Caco-2 (cell line): ENCODE data around the gene KATNB1. TPM values are rescaled to one million over a fixed set of nuclear protein-coding genes. Genes with fewer than 3 reads are reported as not detected.
A peak's percentile ranks its signal among the peaks of the same experiment; 100 is the strongest.

Source experiments
- BruUV-seq: library from RNA; stranded (reverse); fragments of 400-500 nt; replicated peaks from 2 replicates; lab custom pipeline; 2021; lab: Mats Ljungman, UMichigan
- CTCF ChIA-PET: fragments of 300-600 bp; sonication (Branson Sonifier 250); formaldehyde crosslinking; loops from one replicate; lab custom pipeline; 2022; ENCODE audit warnings: antibody characterized with exemption; lab: Charles Lee
- POLR2A ChIA-PET: fragments of 300-600 bp; sonication (Branson Sonifier 250); formaldehyde crosslinking; loops from one replicate; lab custom pipeline; 2022; ENCODE audit warnings: antibody characterized with exemption; lab: Charles Lee
- DNase-seq, 2 experiments: peaks; one replicate each; pipeline versions ENCODE4 v3.0.0 to v3.0.0-alpha.2; 2020 to 2022
- H3K27me3 ChIP-seq: replicated peaks from 2 replicates; pipeline ENCODE4 v1.6.0; 2011; ENCODE audit warnings: low read length; ENCODE audit not compliant: control insufficient read depth, insufficient read depth
- H3K36me3 ChIP-seq: 2 replicates; pipeline ENCODE4 v1.5.1; 2011; ENCODE audit warnings: low read length; ENCODE audit not compliant: control insufficient read depth, insufficient read depth
- H3K4me1 ChIP-seq: fragments of 250-450 bp; sonication (Bioruptor Pico); 2 replicates; pipeline ENCODE4 v1.5.1; 2020; ENCODE audit warnings: mild to moderate bottlenecking
- H3K4me3 ChIP-seq: 2 replicates; pipeline ENCODE4 v1.5.1; 2011; ENCODE audit warnings: low read depth, mild to moderate bottlenecking, control low read depth, low read length
- H3K9me3 ChIP-seq: fragments of 250-450 bp; sonication (Bioruptor Pico); 2 replicates; pipeline ENCODE4 v1.5.1; 2020; ENCODE audit warnings: mild to moderate bottlenecking, moderate library complexity
- H3K27ac Mint-ChIP-seq: one replicate; pipeline ENCODE4 v1.8.0; 2022; ENCODE audit warnings: mixed read lengths; ENCODE audit not compliant: unreplicated experiment
- H3K27me3 Mint-ChIP-seq: one replicate; pipeline ENCODE4 v1.8.0; 2022; ENCODE audit warnings: mixed read lengths; ENCODE audit not compliant: insufficient read depth, unreplicated experiment
- H3K36me3 Mint-ChIP-seq: one replicate; pipeline ENCODE4 v1.8.0; 2022; ENCODE audit warnings: mild to moderate bottlenecking, mixed read lengths; ENCODE audit not compliant: insufficient read depth, unreplicated experiment
- H3K4me1 Mint-ChIP-seq: one replicate; pipeline ENCODE4 v1.8.0; 2022; ENCODE audit warnings: low read depth, mixed read lengths; ENCODE audit not compliant: unreplicated experiment
- H3K4me3 Mint-ChIP-seq: one replicate; pipeline ENCODE4 v1.8.0; 2022; ENCODE audit warnings: mild to moderate bottlenecking, moderate library complexity, mixed read lengths; ENCODE audit not compliant: unreplicated experiment
- H3K9me3 Mint-ChIP-seq: one replicate; pipeline ENCODE4 v1.8.0; 2022; ENCODE audit warnings: mixed read lengths; ENCODE audit not compliant: unreplicated experiment
- intact Hi-C: fragments of 100-400 bp; cut with micrococcal nuclease; formaldehyde crosslinking; loops from one replicate; pipeline ENCODE4 v1.10.0; 2022; ENCODE audit not compliant: unreplicated experiment
- total RNA-seq: library from RNA; stranded (reverse); gene quantifications from 2 replicates; pipeline ENCODE4 v1.2.3, GENCODE V29; 2022
- TF ChIP-seq, protein P1 (sequence below), 2 experiments: fragments of 200-600 bp in 1 of 2; IDR thresholded peaks; 1 replicate in 1 of 2; 2 replicates in 1 of 2; pipeline versions ENCODE4 v1.5.1 to v1.8.0; 2011 to 2022; ENCODE audit warnings: antibody characterized with exemption in 1 of 2, control low read depth in 1 of 2, inconsistent platforms in 1 of 2, low read depth in 1 of 2, low read length in 1 of 2, mild to moderate bottlenecking in 1 of 2, moderate library complexity in 1 of 2; ENCODE audit not compliant: insufficient read depth in 1 of 2, severe bottlenecking in 1 of 2, unreplicated experiment in 1 of 2

The KATNB1 gene
- total RNA-seq, 1 experiment from 2014 or later: 32.4 TPM

- Mint-ChIP-seq H3K27me3 (no peaks in the 10 kb centered on the region), H3K36me3 (no peaks in the 10 kb centered on the region)
- BruUV-seq: no TSS peak
Observed at GRCh38 chr16:57694231-57694724, 41.3 kb upstream of the KATNB1 start.

DNA sequence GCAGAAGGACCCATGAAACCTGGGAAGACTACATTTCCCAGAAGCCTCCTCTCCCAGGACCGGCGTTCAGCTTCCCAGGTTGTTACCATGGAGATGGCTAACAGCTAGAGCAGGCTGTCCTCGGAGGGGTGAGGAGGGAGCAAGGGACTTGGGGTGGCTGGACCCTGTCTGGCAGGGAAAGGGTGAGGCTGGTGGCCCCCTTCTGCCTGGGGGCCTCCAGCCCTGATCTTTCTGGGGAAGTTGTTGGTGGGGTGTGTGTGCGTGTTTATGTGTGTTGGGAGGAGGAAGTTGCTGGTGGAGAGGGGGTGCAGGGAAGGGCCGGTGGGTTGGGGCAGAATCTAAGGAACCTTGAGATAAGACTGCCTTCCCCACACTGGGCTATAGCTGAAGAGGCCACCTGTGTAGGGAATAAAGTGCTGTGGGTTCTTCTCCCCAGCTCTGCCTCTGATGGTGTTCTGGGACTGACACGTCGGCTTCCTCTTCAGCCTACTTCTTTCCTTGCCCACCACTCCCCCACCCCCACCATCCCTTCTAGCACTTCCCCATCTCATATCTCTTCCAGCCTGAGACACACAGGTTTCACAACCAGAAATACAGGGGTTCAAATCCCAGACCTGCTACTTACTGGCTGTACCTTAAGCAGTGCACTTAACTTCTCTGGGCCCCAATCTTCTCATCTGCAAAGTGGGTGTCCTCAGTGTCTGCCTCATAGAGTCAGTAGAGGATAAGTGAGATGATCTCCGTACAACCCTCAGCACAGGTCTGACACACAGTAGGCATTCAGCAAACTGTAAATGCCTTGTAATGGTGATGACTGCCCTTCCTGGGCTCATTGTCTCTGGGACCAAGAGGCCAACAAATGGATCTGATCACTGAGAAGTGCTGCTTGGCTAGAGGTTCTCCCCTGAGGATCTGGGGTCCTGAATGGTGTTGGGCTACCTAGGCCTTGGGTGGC lies 40.6 kb upstream of the KATNB1 start, which contains the start of gene DRC7:
DRC7 (plus strand) TSS at position 82 of the 955 bp plus-strand sequence. CDS start 3,144 bp downstream, outside the sequence.
- intact Hi-C loops: no loop called here
- Mint-ChIP-seq H3K27me3 (no peaks in the 10 kb centered on the region), H3K36me3 (no peaks in the 10 kb centered on the region), H3K9me3 (no peaks in the 10 kb centered on the region), H3K27ac (peak within 1 kb of the TSS; percentile 68), H3K4me3 (peak within 1 kb of the TSS; percentile 3), H3K4me1 (peaks cover 9% of the 10 kb centered on the region)
- ChIA-PET CTCF (interaction anchor here (0.6 to 1.0 kb wide), 3 partner anchors 9 to 172 kb away, joined by 3 to 5 read pairs (median 4); no protein-coding TSS in a partner anchor), POLR2A (interaction anchor here (0.6 to 1.0 kb wide), 2 partner anchors 40 to 42 kb away, joined by 3 to 4 read pairs; partner anchors contain the start of gene KATNB1)
- no peaks in the 10 kb centered on the region for H3K9me3 ChIP-seq
- BruUV-seq: no TSS peak
- peak; percentile 81 to 82 for DNase-seq
- H3K4me1 ChIP-seq: peaks cover 17% of the 10 kb centered on the region
- TF ChIP-seq, protein P1, sequence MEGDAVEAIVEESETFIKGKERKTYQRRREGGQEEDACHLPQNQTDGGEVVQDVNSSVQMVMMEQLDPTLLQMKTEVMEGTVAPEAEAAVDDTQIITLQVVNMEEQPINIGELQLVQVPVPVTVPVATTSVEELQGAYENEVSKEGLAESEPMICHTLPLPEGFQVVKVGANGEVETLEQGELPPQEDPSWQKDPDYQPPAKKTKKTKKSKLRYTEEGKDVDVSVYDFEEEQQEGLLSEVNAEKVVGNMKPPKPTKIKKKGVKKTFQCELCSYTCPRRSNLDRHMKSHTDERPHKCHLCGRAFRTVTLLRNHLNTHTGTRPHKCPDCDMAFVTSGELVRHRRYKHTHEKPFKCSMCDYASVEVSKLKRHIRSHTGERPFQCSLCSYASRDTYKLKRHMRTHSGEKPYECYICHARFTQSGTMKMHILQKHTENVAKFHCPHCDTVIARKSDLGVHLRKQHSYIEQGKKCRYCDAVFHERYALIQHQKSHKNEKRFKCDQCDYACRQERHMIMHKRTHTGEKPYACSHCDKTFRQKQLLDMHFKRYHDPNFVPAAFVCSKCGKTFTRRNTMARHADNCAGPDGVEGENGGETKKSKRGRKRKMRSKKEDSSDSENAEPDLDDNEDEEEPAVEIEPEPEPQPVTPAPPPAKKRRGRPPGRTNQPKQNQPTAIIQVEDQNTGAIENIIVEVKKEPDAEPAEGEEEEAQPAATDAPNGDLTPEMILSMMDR (IDR thresholded peaks at IDR 0.05; ENCODE audit: insufficient read depth in 1 of 2, low read depth in 1 of 2, low read length in 1 of 2, severe bottlenecking in 1 of 2, unreplicated experiment in 1 of 2): no peak
- H3K4me3 ChIP-seq: no peak within 1 kb of the TSS
- H3K36me3 ChIP-seq: no peaks in the 10 kb centered on the region
- no peaks in the 10 kb centered on the region for H3K27me3 ChIP-seq

More at GRCh38 chr16:57694231-57694724, 41.3 kb upstream of the KATNB1 start:
- Histone ChIP-seq H3K4me3 (no peak overlapping the region), H3K9me3 (no peaks in the 10 kb centered on the region), H3K36me3 (no peaks in the 10 kb centered on the region), H3K27me3 (no peaks in the 10 kb centered on the region), H3K4me1 (peaks cover 10% of the 10 kb centered on the region)
- intact Hi-C loops: no loop called here
- no peak for DNase-seq
- TF ChIP-seq, protein P1 (IDR thresholded peaks at IDR 0.05; ENCODE audit: insufficient read depth in 1 of 2, low read depth in 1 of 2, low read length in 1 of 2, severe bottlenecking in 1 of 2, unreplicated experiment in 1 of 2): no peak
- CTCF ChIA-PET: interaction anchor here (0.6 to 1.0 kb wide), 3 partner anchors 9 to 172 kb away, joined by 3 to 5 read pairs (median 4); no protein-coding TSS in a partner anchor
- H3K4me1 Mint-ChIP-seq: peaks cover 14% of the 10 kb centered on the region
- H3K9me3 Mint-ChIP-seq: no peaks in the 10 kb centered on the region
- peak overlapping the region; percentile 68 for H3K27ac Mint-ChIP-seq
- POLR2A ChIA-PET: interaction anchor here (0.6 to 1.0 kb wide), 2 partner anchors 41 to 42 kb away, joined by 3 to 4 read pairs; partner anchors contain the start of gene KATNB1
- peak overlapping the region; percentile 3 for H3K4me3 Mint-ChIP-seq

GRCh38 chr16:57695680-57696069 lies 39.9 kb upstream of the KATNB1 start:
- intact Hi-C loops: no loop called here
- Mint-ChIP-seq H3K36me3 (no peaks in the 10 kb centered on the region), H3K9me3 (no peaks in the 10 kb centered on the region), H3K4me1 (peaks cover 14% of the 10 kb centered on the region), H3K27me3 (no peaks in the 10 kb centered on the region), H3K27ac (no peak overlapping the region), H3K4me3 (no peak overlapping the region)
- Histone ChIP-seq H3K4me3 (no peak overlapping the region), H3K27me3 (no peaks in the 10 kb centered on the region), H3K36me3 (no peaks in the 10 kb centered on the region), H3K4me1 (peaks cover 24% of the 10 kb centered on the region), H3K9me3 (no peaks in the 10 kb centered on the region)
- TF ChIP-seq, protein P1 (IDR thresholded peaks at IDR 0.05; ENCODE audit: insufficient read depth in 1 of 2, low read depth in 1 of 2, low read length in 1 of 2, severe bottlenecking in 1 of 2, unreplicated experiment in 1 of 2): no peak
- CTCF ChIA-PET: no interaction called here
- POLR2A ChIA-PET: no interaction called here
- BruUV-seq: no TSS peak
- DNase-seq: no peak
